Measurements from ENCODE around the gene KLHL13.

The KLHL13 gene

DNA sequence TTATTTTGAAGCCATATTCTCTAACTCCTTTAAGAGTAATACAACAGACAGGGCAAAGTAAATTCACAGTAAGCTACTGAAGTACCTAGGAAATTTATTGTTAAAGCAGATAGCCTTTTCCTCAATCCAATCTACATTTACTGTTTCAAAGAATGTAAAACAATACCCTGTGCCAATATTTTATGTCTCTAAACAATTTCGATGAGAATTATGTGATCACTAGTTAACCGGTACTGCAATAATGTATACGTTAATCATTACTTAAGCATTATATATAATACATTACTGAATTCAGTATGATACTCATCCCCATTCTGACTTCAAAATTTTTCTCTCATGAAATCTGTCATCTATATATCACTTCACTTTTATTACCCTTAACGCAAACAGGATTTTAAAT, 28.5 kb downstream of the KLHL13 start:
- Histone ChIP-seq H3K9ac (ENCODE audit: low read depth in 1 of 2, low read length in 2 of 2) (no peak overlapping the region), H3K4me1 (ENCODE audit: control insufficient read depth in 1 of 2, insufficient read depth in 2 of 2, low read length in 2 of 2) (no peaks in the 10 kb centered on the region), H3K36me3 (ENCODE audit: control insufficient read depth in 1 of 2, insufficient read depth in 2 of 2, low read length in 2 of 2) (no peaks in the 10 kb centered on the region), H3K9me3 (ENCODE audit: control insufficient read depth in 1 of 2, low read length in 2 of 2) (no peaks in the 10 kb centered on the region), H3K27me3 (ENCODE audit: control insufficient read depth in 1 of 2, insufficient read depth in 2 of 2, low read length in 2 of 2) (no peaks in the 10 kb centered on the region), H3K27ac (ENCODE audit: low read depth, low read length) (no peak overlapping the region), H3K4me3 (ENCODE audit: low read depth in 1 of 2, low read length in 2 of 2) (no peak overlapping the region)

GRCh38 chrX:118074196-118074595, 42.4 kb downstream of the KLHL13 start:
- Histone ChIP-seq H3K4me1 (ENCODE audit: control insufficient read depth in 1 of 2, insufficient read depth in 2 of 2, low read length in 2 of 2) (no peaks in the 10 kb centered on the region), H3K9me3 (ENCODE audit: control insufficient read depth in 1 of 2, low read length in 2 of 2) (no peaks in the 10 kb centered on the region), H3K36me3 (ENCODE audit: control insufficient read depth in 1 of 2, insufficient read depth in 2 of 2, low read length in 2 of 2) (no peaks in the 10 kb centered on the region), H3K4me3 (ENCODE audit: low read depth in 1 of 2, low read length in 2 of 2) (no peak overlapping the region), H3K27me3 (ENCODE audit: control insufficient read depth in 1 of 2, insufficient read depth in 2 of 2, low read length in 2 of 2) (no peaks in the 10 kb centered on the region), H3K9ac (ENCODE audit: low read depth in 1 of 2, low read length in 2 of 2) (no peak overlapping the region), H3K27ac (ENCODE audit: low read depth, low read length) (no peak overlapping the region)

DNA sequence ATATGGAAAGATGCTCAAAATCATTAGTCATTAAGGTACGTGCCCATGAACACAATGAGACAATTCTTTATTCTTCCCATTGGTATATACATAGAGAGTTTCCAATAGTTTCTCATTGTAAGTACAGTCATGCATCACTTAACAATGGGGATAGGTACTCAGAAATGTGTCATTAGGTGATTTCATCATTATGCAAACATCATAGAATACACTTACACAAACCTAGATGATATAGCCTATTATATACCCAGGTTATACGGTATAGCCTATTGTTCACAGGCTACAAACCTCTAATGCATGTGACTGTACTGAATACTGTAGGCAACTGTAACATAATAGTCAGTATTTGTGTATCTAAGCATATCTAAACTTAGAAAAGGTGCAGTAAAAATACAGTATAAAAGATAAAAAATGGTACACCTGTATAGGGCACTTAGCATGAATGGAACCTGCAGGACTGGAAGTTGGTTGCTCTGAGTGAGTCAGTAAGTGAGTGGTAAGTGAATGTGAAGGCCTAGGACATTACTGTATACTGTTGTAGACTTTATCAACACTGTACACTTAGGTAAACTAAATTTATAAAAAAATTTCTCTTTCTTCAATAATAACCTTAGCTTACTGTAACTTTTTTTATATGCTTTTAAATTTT, 49.6 kb downstream of the KLHL13 start:
- no peaks in the 10 kb centered on the region for H3K9me3 ChIP-seq (ENCODE audit: control insufficient read depth in 1 of 2, low read length in 2 of 2)
- H3K9ac ChIP-seq (ENCODE audit: low read depth in 1 of 2, low read length in 2 of 2): no peak overlapping the region
- no peaks in the 10 kb centered on the region for H3K27me3 ChIP-seq (ENCODE audit: control insufficient read depth in 1 of 2, insufficient read depth in 2 of 2, low read length in 2 of 2)
- no peaks in the 10 kb centered on the region for H3K36me3 ChIP-seq (ENCODE audit: control insufficient read depth in 1 of 2, insufficient read depth in 2 of 2, low read length in 2 of 2)
- no peak overlapping the region for H3K27ac ChIP-seq (ENCODE audit: low read depth, low read length)
- H3K4me1 ChIP-seq (ENCODE audit: control insufficient read depth in 1 of 2, insufficient read depth in 2 of 2, low read length in 2 of 2): no peaks in the 10 kb centered on the region
- no peak overlapping the region for H3K4me3 ChIP-seq (ENCODE audit: low read depth in 1 of 2, low read length in 2 of 2)

- H3K4me1 ChIP-seq (ENCODE audit: control insufficient read depth in 1 of 2, insufficient read depth in 2 of 2, low read length in 2 of 2): no peaks in the 10 kb centered on the region
- H3K4me3 ChIP-seq (ENCODE audit: low read depth in 1 of 2, low read length in 2 of 2): no peak overlapping the region
- H3K36me3 ChIP-seq (ENCODE audit: control insufficient read depth in 1 of 2, insufficient read depth in 2 of 2, low read length in 2 of 2): no peaks in the 10 kb centered on the region
- no peaks in the 10 kb centered on the region for H3K27me3 ChIP-seq (ENCODE audit: control insufficient read depth in 1 of 2, insufficient read depth in 2 of 2, low read length in 2 of 2)
- H3K9me3 ChIP-seq (ENCODE audit: control insufficient read depth in 1 of 2, low read length in 2 of 2): no peaks in the 10 kb centered on the region
- H3K9ac ChIP-seq (ENCODE audit: low read depth in 1 of 2, low read length in 2 of 2): no peak overlapping the region
- H3K27ac ChIP-seq (ENCODE audit: low read depth, low read length): no peak overlapping the region
Measured at GRCh38 chrX:118062817-118063615, 53.6 kb downstream of the KLHL13 start.

- Histone ChIP-seq H3K9ac (ENCODE audit: low read depth in 1 of 2, low read length in 2 of 2) (no peak overlapping the region), H3K4me1 (ENCODE audit: control insufficient read depth in 1 of 2, insufficient read depth in 2 of 2, low read length in 2 of 2) (no peaks in the 10 kb centered on the region), H3K36me3 (ENCODE audit: control insufficient read depth in 1 of 2, insufficient read depth in 2 of 2, low read length in 2 of 2) (no peaks in the 10 kb centered on the region), H3K4me3 (ENCODE audit: low read depth in 1 of 2, low read length in 2 of 2) (no peak overlapping the region), H3K27ac (ENCODE audit: low read depth, low read length) (no peak overlapping the region), H3K9me3 (ENCODE audit: control insufficient read depth in 1 of 2, low read length in 2 of 2) (no peaks in the 10 kb centered on the region), H3K27me3 (ENCODE audit: control insufficient read depth in 1 of 2, insufficient read depth in 2 of 2, low read length in 2 of 2) (no peaks in the 10 kb centered on the region)
Measured at GRCh38 chrX:118062048-118062789, 54.4 kb downstream of the KLHL13 start.

DNA sequence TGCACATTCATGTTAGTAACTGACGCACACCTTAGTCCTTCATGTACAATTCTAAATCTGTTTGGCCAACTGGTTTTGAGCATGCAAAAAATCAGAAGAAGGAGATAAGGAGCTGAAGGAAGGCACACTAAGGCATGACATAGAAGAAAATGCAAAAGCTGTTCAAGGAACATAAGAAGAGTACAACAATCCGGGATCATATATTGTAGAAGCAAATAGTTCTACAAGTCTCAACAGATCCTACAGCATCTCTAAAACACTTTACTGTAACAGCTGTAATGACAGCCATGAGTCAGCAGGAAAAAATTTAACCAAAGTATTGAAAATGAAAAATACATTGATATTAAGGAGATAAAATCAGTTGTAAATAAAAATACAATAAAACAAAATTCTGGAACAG, 57.7 kb downstream of the KLHL13 start:
- Histone ChIP-seq H3K27me3 (ENCODE audit: control insufficient read depth in 1 of 2, insufficient read depth in 2 of 2, low read length in 2 of 2) (no peaks in the 10 kb centered on the region), H3K36me3 (ENCODE audit: control insufficient read depth in 1 of 2, insufficient read depth in 2 of 2, low read length in 2 of 2) (no peaks in the 10 kb centered on the region), H3K27ac (ENCODE audit: low read depth, low read length) (no peak overlapping the region), H3K4me3 (ENCODE audit: low read depth in 1 of 2, low read length in 2 of 2) (no peak overlapping the region), H3K9me3 (ENCODE audit: control insufficient read depth in 1 of 2, low read length in 2 of 2) (no peaks in the 10 kb centered on the region), H3K9ac (ENCODE audit: low read depth in 1 of 2, low read length in 2 of 2) (no peak overlapping the region), H3K4me1 (ENCODE audit: control insufficient read depth in 1 of 2, insufficient read depth in 2 of 2, low read length in 2 of 2) (no peaks in the 10 kb centered on the region)

DNA sequence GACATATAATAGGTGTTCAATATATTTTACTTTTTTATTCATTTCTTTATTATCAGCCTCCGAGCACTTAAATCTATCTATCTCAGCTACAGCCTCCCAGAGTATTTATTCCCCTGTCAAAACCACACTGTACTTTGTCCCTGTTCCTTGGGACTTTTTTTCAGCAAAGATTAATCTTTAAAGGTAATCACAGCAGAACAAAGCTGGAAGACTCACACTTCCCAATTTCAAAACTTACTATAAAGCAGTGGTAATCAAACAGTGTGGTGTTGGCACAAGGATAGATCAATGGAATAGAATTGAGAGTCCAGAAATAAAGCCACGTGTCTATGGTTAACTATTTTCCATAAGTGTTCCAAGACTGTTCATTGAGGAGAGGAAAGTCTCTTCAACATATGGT, 59.7 kb downstream of the KLHL13 start:
- Histone ChIP-seq H3K9ac (ENCODE audit: low read depth in 1 of 2, low read length in 2 of 2) (no peak overlapping the region), H3K4me3 (ENCODE audit: low read depth in 1 of 2, low read length in 2 of 2) (no peak overlapping the region), H3K36me3 (ENCODE audit: control insufficient read depth in 1 of 2, insufficient read depth in 2 of 2, low read length in 2 of 2) (no peaks in the 10 kb centered on the region), H3K9me3 (ENCODE audit: control insufficient read depth in 1 of 2, low read length in 2 of 2) (no peaks in the 10 kb centered on the region), H3K27ac (ENCODE audit: low read depth, low read length) (no peak overlapping the region), H3K27me3 (ENCODE audit: control insufficient read depth in 1 of 2, insufficient read depth in 2 of 2, low read length in 2 of 2) (no peaks in the 10 kb centered on the region), H3K4me1 (ENCODE audit: control insufficient read depth in 1 of 2, insufficient read depth in 2 of 2, low read length in 2 of 2) (no peaks in the 10 kb centered on the region)

- Histone ChIP-seq H3K27ac (ENCODE audit: low read depth, low read length) (no peak overlapping the region), H3K9ac (ENCODE audit: low read depth in 1 of 2, low read length in 2 of 2) (no peak overlapping the region), H3K36me3 (ENCODE audit: control insufficient read depth in 1 of 2, insufficient read depth in 2 of 2, low read length in 2 of 2) (no peaks in the 10 kb centered on the region), H3K4me3 (ENCODE audit: low read depth in 1 of 2, low read length in 2 of 2) (no peak overlapping the region), H3K9me3 (ENCODE audit: control insufficient read depth in 1 of 2, low read length in 2 of 2) (no peaks in the 10 kb centered on the region), H3K4me1 (ENCODE audit: control insufficient read depth in 1 of 2, insufficient read depth in 2 of 2, low read length in 2 of 2) (no peaks in the 10 kb centered on the region), H3K27me3 (ENCODE audit: control insufficient read depth in 1 of 2, insufficient read depth in 2 of 2, low read length in 2 of 2) (no peaks in the 10 kb centered on the region)
Measured at GRCh38 chrX:118049713-118050112, 66.9 kb downstream of the KLHL13 start.

GRCh38 chrX:118047446-118048186, 69.0 kb downstream of the KLHL13 start:
- Histone ChIP-seq H3K4me1 (ENCODE audit: control insufficient read depth in 1 of 2, insufficient read depth in 2 of 2, low read length in 2 of 2) (no peaks in the 10 kb centered on the region), H3K9ac (ENCODE audit: low read depth in 1 of 2, low read length in 2 of 2) (no peak overlapping the region), H3K27ac (ENCODE audit: low read depth, low read length) (no peak overlapping the region), H3K4me3 (ENCODE audit: low read depth in 1 of 2, low read length in 2 of 2) (no peak overlapping the region), H3K9me3 (ENCODE audit: control insufficient read depth in 1 of 2, low read length in 2 of 2) (no peaks in the 10 kb centered on the region), H3K27me3 (ENCODE audit: control insufficient read depth in 1 of 2, insufficient read depth in 2 of 2, low read length in 2 of 2) (no peaks in the 10 kb centered on the region), H3K36me3 (ENCODE audit: control insufficient read depth in 1 of 2, insufficient read depth in 2 of 2, low read length in 2 of 2) (no peaks in the 10 kb centered on the region)

GRCh38 chrX:118039591-118039990, 77.0 kb downstream of the KLHL13 start:
- Histone ChIP-seq H3K4me1 (ENCODE audit: control insufficient read depth in 1 of 2, insufficient read depth in 2 of 2, low read length in 2 of 2) (no peaks in the 10 kb centered on the region), H3K4me3 (ENCODE audit: low read depth in 1 of 2, low read length in 2 of 2) (no peak overlapping the region), H3K27me3 (ENCODE audit: control insufficient read depth in 1 of 2, insufficient read depth in 2 of 2, low read length in 2 of 2) (no peaks in the 10 kb centered on the region), H3K9ac (ENCODE audit: low read depth in 1 of 2, low read length in 2 of 2) (no peak overlapping the region), H3K36me3 (ENCODE audit: control insufficient read depth in 1 of 2, insufficient read depth in 2 of 2, low read length in 2 of 2) (no peaks in the 10 kb centered on the region), H3K9me3 (ENCODE audit: control insufficient read depth in 1 of 2, low read length in 2 of 2) (no peaks in the 10 kb centered on the region), H3K27ac (ENCODE audit: low read depth, low read length) (no peak overlapping the region)

All from duodenal mucosa (tissue), 2 donors.